Stimulated activated CD8-positive, alpha-beta memory T cell treated with anti-CD3 and anti-CD28 coated beads, Interleukin-15, amount 100 ng/mL, for 24 hours (primary cell): ENCODE data around the gene PCSK6.

Experiments used
- DNase-seq: peaks from one replicate; pipeline ENCODE4 v3.0.0-alpha.2; 2020; ENCODE audit warnings: low read depth

Gene PCSK6

DNA sequence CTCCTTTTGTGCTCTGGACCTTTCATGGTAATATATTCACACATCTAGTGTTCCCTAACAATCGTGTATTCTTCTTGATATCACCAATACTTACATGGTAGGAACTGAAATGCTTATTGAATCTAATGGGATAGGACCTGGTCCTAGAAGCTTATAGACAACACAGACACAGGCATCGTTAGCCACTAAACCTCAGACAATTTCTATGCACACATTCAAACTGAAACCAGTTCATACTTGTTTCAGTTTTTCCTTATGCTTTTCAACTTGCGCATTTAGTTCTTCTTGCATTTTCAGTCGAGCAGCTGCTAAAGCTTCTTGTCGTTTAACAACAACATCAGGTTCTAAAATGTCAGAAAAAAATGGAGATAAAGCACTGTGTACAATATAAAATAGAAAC lies 214.5 kb downstream of the PCSK6 start:
- DNase-seq, result no peak

DNA sequence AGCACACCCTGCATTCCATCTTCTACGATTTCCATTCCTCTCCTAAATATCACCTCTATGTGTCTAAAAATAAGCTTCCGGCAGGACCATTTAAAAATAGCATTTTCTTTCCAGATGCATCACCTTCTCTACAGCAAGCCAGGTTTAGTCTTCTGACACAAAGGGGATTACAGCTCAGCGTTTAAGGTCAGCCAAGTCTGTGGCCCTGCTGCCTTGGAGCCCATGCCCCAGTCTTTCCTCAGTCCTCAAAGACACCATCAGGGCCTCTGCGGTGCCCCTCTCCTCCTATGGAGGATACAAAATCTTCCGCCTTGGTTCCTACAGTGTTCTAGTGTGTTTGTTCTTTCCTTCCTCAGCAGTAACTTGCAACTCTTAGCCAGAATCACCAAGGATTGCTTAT lies 216.0 kb downstream of the PCSK6 start:
- no peak for DNase-seq

DNA sequence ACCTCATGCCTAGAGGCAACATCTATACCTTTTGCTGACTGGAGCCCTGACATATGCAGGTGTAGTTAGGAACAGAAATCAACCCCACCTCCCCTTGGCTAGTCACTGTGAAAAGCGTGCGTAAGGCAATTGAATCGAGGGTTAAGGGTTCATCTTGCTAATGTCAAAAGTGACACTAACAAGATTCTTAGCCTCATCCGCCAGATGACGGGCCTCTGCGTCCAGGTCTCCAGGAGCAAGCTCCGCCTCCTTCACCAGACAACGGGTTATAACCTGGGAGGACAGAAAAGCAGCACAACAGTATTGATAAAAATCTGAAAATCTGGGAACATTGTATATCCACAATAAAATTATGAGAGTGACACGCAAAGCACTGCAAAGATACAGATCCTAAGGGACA lies 216.9 kb downstream of the PCSK6 start:
- no peak for DNase-seq

DNA sequence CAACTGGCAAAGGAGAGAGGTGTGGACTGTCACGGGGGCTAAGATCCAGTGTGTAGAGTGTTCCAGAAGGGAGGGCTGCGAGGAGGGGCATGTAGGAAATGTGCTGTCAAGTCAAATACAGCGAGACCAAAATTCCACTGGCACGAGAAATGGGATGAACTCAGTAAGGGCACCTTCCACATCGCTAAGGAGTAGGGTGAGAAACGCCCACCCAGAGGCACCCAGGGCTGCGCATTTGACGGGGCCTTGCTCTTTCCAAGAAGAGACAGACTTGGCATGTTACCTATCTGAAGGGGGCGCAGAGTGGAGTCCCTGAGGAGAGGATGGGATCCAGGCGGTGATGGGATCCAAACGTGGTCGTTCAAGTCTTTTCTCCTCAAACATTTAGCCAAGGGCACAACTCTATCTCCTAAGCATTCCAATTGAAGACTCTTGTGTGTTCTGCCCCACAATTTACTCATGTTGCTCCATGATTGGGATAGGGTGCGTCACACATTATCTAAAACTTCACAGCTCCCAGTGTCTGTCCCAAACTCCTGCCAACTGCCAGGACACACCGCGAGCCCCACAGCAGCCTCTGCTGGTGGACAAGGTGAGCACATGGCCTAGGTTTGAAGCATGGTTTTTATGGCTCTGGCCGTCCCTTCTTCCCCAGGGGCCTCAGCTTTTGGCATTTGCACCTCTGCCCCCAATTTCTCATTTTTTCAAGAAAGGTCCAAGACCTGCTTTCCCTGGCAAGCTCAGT lies 219.9 kb downstream of the PCSK6 start:
- no peak for DNase-seq

DNA sequence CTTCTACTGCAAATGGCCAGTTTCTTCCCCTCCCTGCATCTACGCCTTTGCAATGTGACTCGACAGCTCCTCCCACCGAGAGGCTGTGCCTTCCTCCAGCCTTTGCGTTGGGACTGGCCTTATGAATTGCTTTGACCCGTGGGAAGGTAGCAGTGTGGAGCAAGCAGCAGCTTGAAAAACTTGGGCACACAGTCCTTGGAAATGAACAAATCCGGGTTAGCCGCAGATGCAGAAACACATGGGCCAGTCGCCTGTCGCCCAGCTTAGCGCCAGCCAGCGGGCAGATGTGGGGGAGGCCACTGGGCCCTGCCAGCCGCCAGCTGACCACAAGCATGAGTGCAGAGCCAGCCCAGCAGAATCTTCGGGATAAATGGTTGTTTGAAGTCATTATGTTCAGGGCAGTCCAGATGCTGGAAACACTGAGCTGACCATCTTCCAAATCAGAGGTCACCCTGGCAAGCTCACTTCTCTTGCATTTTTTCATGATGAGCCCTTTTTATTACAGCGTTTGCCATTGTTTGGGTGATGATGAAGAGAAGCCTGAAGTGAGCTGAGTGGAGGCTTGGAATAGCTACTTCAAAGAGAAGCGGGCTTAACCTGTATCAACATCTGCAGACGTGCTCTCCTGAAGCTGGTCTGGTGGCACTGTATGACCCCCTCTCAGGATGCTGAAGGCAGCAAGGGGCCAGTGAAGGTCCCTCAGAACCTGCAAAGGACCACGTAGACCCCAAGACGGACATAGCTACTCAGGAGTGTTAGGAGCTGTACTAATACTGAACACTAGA lies 222.0 kb downstream of the PCSK6 start:
- no peak for DNase-seq

DNA sequence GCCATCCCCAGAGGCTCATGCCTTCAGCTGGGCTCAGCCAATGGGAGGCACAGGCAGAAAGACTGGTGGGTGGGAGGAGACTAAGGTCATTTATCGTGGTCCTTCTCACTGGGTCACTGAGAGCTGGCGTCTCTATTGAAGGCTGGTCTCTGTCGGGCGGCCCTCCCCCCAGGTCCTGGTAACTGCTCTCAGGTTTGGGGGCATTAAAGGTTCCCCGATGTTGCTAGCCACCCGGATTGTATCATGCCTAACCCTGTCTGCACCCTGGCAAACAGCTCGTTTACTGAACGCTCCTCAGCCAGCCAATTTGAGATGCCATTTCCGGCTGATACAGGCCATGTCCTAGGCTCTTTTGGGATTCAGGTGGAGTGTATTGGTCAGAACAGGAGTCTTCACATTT lies 222.7 kb downstream of the PCSK6 start:
- no peak for DNase-seq

DNA sequence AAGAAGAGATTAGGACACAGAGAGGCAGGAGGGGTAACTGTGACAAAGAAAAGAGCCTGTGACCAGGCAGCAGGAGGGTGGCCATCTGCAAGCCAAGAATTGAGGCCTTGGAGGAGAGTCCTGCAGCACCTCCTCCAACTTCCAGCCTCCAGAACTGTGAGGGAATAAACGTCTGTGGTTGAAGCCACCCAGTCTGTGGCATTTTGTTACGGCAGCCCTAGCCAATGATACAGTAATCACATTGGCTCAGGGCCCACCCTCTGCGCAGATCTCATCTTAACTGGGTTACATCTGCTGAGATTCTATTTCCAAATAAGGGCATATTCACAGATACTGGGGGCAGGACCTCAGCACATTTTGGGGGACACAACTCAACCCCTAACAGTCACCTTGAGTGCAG lies 223.5 kb downstream of the PCSK6 start:
- DNase-seq, result no peak

DNA sequence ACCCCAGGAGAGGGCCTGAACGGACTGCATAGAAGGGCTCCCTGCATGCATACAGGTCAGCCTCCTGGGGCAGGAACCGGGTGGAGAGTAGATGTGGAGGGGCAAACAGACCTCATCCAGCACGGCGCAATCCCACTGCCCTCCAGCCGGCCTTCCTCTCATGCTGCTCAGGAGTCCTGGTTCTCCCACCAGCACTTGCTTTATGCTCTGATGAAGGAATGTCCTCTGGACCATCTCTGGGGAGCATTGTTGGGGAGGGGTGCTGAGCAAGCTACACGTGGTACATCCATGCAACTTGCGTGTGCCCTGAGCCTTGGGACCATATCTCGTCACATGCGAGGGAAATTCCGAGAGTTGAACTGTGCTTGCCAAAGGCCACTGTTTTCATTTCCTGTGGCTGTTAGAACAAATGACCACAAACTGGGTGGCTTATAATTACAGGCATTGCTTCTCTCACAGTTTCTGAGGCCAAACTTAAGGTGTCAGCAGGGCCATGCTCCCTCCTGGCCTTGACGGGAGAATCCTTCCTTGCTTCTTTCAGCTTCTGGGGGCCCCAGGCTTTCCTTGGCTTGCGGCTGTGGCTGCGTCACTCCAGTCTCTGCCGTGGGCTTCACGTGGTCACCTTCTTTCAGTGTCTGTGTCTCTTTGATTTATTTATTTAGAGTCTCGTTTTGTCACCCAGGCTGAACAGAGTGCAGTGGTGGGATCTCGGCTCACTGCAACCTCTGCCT lies 224.4 kb downstream of the PCSK6 start:
- DNase-seq, result no peak

DNA sequence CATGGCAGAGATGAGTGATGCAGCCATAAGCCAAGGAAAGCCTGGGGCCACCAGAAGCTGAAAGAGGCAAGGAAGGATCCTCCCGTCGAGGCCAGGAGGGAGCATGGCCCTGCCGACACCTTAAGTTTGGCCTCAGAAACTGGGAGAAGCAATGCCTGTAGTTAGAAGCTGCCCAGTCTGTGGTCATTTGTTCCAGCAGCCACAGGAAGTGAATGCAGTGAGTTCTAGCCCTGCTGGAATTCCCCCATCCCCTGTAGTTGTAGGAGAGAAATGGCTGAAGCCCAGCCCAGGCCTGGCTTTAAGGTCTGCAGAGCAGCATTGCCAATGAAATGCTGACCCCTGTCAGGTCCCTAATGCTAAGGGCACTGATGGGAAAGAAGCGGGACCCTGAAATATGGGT lies 225.5 kb downstream of the PCSK6 start:
- DNase-seq, result no peak

DNA sequence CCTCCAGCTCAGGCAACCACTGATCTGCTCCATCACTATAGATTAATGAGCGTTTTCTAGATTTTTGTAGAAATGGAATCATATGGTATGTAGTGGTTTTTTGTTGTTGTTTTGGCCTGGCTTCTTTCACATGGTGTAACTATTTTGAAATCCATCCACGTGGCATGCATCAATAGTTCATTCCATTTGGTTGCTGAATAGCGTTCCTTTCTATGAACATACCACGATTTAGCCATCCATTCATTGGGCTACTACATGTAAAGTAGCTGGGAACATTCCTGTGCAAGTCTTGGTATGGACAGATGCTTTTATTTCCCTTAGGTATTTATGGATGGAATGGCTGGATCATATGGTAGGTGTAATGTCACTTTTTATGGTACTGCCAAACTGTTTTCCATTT lies 227.0 kb downstream of the PCSK6 start:
- DNase-seq, result no peak

DNA sequence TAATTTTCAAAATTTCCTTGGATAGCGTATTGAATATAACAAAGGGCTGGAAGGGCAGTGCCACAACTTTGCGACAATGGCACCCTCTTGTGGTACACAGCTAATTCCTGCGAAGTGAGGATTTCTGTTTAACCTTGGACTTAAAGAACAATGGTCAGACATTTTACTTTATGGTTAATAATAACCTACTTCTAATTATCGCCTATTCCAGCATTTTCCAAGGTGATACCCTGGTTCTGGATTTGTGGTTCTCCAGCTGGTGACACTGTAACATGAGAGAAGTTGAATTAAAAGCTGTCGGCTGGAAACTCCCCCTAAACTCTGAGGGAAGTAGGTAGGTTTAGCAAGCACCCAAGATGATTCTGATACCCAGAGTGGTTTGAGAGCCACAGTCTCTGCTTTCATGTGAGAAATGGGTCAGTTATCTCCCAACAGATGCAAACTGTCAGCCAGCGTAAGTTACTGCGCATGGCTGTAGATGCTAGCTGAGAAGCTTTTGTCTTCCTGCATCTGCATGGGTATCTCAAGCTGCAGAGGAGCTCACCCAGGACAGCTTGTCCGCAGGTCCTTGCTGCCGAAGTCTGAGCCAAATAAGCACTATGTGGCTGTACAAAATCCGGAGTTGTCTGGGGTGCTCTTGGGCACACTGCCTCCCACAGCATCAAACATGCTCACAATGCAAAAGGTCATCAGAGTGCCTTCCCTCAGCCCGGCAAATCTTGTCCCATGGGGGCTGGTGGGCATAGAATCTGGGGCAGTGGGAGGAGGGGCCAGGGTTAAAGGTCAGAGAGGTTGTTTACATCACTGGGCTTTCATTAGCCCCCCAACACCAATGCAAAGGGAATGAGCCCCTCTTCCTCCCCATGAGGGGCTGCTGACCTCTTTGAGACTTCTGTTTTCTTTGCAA lies 231.0 kb downstream of the PCSK6 start:
- no peak for DNase-seq

DNA sequence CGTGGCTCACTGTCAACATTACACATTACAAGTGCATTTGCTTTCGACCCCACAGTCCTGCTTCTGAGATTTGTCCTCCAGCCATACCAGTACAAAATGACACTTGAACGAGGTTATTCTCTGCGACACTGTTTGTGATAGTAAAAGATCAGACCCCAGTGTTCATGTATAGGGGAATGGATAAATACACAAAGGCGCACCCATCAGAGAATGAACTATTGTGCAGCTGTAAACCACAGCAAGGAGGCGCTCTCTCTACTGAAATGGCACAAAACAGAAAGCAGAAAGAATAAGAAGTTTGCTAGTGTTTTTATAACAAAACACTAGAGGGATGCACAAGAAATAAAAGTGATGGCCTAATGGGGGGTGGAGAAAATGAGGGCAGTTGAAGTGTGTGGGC lies 232.8 kb downstream of the PCSK6 start:
- no peak for DNase-seq

DNA sequence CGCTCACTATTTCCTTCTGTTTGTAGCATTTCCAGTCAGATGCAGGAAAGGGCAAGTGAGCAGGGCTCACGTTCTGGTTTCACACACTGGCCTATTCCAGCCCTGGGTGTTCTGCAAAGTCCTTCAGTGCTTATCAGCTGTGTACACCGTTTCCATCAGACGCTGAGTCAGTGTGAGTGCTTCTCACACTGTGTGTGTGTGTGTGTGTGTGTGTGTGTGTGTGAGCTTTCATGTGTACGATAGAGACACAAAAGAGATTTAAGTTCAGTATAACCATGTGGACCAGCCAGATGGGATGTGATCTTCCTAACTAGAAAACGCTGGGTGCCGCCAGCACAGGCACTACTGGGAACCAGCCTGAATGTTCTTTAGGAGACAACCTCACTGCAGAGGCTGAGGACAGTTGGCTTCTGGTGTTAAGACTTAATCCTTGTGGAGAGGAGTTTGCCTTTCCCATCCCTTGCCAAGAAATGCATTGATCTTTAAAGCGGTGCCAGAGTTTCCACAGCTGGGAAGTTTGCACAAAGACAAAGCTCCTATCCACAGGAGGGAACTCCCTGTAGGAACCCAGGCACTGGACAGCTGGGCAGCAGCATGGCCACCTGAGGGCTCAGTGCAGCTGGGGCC lies 233.8 kb downstream of the PCSK6 start:
- DNase-seq, result no peak

DNA sequence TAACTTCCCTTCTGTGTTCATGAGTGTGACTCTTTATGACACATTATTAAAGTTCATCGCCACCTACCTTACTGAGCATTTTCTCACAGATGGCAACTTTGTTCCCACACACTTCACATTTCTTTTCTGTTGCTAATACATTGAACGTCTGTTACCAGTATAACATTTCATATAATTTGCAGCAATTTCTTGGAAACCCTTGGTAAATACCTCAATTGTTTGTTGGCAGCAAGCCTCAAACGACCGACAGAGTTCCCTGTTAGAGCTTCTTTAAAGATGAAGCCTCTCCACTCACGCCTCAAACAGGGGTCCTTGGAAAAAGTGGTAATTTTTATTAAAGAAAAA lies 234.5 kb downstream of the PCSK6 start:
- DNase-seq, result no peak

DNA sequence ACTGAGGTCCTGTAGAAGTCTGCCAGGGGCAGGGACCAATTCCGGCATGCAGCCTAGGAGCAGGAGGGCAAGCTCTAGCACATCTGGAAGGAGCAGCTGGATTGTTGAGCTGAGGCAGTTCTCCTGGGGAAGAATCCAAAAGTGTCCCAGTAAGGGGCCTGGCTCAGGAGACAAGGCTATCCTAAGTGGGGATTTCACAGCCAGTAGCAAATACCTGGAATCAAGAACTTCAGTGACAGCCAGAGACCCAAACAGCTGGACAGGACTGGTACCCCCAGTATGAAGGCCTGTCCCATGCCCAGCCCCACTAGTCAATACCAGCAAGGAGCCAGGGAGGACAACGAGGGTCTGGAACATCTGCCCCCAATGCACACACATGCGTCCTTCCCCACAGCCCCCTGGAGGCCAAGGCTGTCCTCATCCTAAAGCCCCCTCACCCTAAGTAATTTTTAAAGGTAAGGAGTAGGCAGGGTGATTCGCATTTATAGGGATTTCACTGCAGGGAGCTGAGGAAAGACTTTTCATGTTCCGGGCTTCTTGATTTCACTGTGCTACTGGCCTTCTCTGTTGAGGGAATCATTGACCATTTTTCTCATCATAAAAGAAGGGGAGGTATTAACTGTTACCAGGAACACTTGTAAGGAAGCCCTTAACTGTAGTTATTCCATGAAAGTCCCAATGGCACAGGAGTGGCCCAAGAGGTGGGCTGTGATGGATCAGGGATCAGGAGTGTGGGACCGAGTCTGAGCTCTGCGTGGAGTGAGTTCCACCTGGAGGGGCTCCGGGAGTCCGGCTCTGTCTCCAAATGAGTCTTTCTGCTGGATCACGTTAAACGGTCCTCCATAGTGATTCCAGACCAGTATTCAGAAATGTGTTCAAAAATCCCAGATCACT lies 235.1 kb downstream of the PCSK6 start:
- no peak for DNase-seq
